ENCODE results near the gene RAB40A. TPM values are rescaled to one million over a fixed set of nuclear protein-coding genes. Genes with fewer than 3 reads are reported as not detected.
A peak's percentile ranks its signal among the peaks of the same experiment; 100 is the strongest.

The RAB40A gene
- total RNA-seq, 1 donor from 2014 or later: 0.98 TPM

DNA sequence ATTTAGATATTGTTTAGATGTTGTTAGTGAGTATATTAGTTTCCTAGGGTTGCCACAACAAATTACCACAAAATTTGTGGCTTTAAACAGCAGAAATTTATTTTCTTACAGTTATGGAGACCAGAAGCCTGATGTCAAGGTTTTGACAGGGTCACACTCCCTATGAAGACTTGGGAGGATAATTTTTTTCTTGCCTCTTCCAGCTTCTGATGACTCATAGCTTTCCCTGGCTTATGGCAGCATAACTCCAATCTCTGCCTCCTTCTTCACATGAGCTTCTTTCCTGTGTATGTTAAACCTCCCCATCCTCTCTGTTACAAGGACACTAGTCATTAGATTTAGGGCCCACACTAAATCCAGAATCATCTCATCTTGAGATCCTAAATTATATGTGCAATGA lies 20.9 kb upstream of the RAB40A start:
- no peak for DNase-seq (ENCODE audit: extremely low spot score in 2 of 2)
- Histone ChIP-seq H3K4me3 (no peak overlapping the region), H3K27me3 (no peaks in the 10 kb centered on the region), H3K36me3 (no peaks in the 10 kb centered on the region), H3K27ac (peak overlapping the region; percentile 78), H3K9me3 (no peaks in the 10 kb centered on the region), H3K4me1 (peaks cover 14% of the 10 kb centered on the region)
- TF ChIP-seq POLR2A (IDR thresholded peaks at IDR 0.05): no peak
- TF ChIP-seq, protein P1, sequence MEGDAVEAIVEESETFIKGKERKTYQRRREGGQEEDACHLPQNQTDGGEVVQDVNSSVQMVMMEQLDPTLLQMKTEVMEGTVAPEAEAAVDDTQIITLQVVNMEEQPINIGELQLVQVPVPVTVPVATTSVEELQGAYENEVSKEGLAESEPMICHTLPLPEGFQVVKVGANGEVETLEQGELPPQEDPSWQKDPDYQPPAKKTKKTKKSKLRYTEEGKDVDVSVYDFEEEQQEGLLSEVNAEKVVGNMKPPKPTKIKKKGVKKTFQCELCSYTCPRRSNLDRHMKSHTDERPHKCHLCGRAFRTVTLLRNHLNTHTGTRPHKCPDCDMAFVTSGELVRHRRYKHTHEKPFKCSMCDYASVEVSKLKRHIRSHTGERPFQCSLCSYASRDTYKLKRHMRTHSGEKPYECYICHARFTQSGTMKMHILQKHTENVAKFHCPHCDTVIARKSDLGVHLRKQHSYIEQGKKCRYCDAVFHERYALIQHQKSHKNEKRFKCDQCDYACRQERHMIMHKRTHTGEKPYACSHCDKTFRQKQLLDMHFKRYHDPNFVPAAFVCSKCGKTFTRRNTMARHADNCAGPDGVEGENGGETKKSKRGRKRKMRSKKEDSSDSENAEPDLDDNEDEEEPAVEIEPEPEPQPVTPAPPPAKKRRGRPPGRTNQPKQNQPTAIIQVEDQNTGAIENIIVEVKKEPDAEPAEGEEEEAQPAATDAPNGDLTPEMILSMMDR (IDR thresholded peaks at IDR 0.05): no peak
- TF ChIP-seq POLR2AphosphoS5 (IDR thresholded peaks at IDR 0.05; ENCODE audit: insufficient read depth in 1 of 2, low read depth in 1 of 2): no peak
- intact Hi-C loops (cut with DNase I): no loop called here

DNA sequence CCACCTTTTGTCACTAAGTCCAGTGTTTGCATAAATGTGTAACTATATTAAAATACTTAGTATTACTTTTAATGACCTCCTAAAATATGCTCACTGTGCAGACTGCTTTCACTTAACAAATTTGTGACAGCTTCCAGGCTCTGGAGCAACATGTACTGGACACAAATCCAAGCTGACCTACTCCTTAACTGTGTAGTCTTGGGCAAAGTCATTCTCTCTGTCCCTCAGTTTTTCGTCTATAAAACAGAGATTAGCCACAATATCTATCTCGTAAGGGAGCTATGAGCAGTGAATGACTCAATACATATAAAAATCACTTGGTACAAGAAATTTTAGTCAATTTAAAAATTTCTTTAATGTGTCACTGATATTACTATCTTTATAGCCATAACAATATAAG lies 20.4 kb upstream of the RAB40A start:
- intact Hi-C loops (cut with DNase I): loop anchor here (5.0 kb wide), 2 partner anchors 88 to 148 kb away; partner anchors contain the start of genes MORF4L2 and TCEAL1
- DNase-seq (ENCODE audit: extremely low spot score in 2 of 2): no peak
- H3K4me3 ChIP-seq: no peak overlapping the region
- no peaks in the 10 kb centered on the region for H3K27me3 ChIP-seq
- H3K4me1 ChIP-seq: peaks cover 14% of the 10 kb centered on the region
- TF ChIP-seq POLR2A (IDR thresholded peaks at IDR 0.05) (no peak), POLR2AphosphoS5 (IDR thresholded peaks at IDR 0.05; ENCODE audit: insufficient read depth in 1 of 2, low read depth in 1 of 2) (no peak)
- TF ChIP-seq, protein P1 (IDR thresholded peaks at IDR 0.05): no peak
- no peaks in the 10 kb centered on the region for H3K9me3 ChIP-seq
- peak overlapping the region; percentile 78 for H3K27ac ChIP-seq
- H3K36me3 ChIP-seq: no peaks in the 10 kb centered on the region

DNA sequence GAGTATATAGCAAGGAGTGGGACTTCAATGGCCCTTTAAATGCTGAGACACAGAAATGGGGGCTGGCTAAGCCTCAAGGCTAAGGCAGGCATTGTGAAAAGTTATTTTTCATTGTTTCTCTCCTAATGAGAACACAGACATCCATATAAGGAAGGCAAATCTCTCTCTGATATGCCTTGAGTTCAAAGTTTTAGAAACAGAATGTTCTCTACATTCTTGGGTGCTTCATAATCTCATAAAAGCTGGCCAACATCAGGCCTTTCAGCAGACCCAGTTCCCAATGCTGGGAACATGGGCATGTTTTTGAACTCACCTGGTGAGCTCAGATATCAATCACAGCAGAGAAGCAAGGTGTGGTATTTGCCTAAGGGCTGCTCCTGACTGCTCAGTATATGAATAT lies 19.4 kb upstream of the RAB40A start:
- peak in 1 of 2 donors; percentile 27 for TF ChIP-seq POLR2AphosphoS5 (IDR thresholded peaks at IDR 0.05; ENCODE audit: insufficient read depth in 1 of 2, low read depth in 1 of 2)
- TF ChIP-seq, protein P1 (IDR thresholded peaks at IDR 0.05): no peak
- no peak for TF ChIP-seq POLR2A (IDR thresholded peaks at IDR 0.05)
- Histone ChIP-seq H3K9me3 (no peaks in the 10 kb centered on the region), H3K4me3 (no peak overlapping the region), H3K36me3 (no peaks in the 10 kb centered on the region), H3K4me1 (peaks cover 14% of the 10 kb centered on the region), H3K27ac (peak overlapping the region; percentile 78), H3K27me3 (no peaks in the 10 kb centered on the region)
- intact Hi-C loops (cut with DNase I): loop anchor here (5.0 kb wide), 2 partner anchors 89 to 149 kb away; partner anchors contain the start of genes MORF4L2 and TCEAL1
- no peak for DNase-seq (ENCODE audit: extremely low spot score in 2 of 2)

DNA sequence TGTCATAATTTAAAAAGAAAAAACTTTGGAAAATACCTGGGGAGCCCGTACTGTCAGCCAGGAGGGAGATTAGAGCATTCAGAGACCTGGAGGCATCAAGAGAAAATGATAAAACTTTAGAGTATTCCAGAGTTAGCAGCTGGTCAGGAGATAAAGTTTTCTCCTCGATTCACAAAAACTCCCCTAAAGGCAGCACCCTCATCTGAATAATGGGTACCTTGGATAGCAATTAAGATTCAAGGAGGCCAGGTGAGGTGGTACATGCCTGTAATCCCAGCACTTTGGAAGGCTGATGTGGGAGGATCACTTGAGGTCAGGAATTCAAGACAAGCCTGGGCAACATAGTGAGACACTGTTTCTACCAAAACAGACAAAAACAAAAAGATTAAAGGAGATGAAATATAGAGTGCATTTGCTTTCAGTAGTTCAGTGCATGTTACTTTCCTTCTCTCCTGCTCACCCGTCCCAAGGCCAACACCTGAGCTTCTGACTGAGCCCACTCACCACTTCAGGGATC lies 18.6 kb upstream of the RAB40A start:
- Histone ChIP-seq H3K36me3 (no peaks in the 10 kb centered on the region), H3K9me3 (no peaks in the 10 kb centered on the region), H3K4me3 (no peak overlapping the region), H3K4me1 (peaks cover 14% of the 10 kb centered on the region), H3K27ac (peak overlapping the region; percentile 78), H3K27me3 (no peaks in the 10 kb centered on the region)
- TF ChIP-seq, protein P1 (IDR thresholded peaks at IDR 0.05): no peak
- TF ChIP-seq POLR2AphosphoS5 (IDR thresholded peaks at IDR 0.05; ENCODE audit: insufficient read depth in 1 of 2, low read depth in 1 of 2): no peak
- TF ChIP-seq POLR2A (IDR thresholded peaks at IDR 0.05): no peak
- intact Hi-C loops (cut with DNase I): loop anchor here (5.0 kb wide), 2 partner anchors 89 to 149 kb away; partner anchors contain the start of genes MORF4L2 and TCEAL1
- no peak for DNase-seq (ENCODE audit: extremely low spot score in 2 of 2)

DNA sequence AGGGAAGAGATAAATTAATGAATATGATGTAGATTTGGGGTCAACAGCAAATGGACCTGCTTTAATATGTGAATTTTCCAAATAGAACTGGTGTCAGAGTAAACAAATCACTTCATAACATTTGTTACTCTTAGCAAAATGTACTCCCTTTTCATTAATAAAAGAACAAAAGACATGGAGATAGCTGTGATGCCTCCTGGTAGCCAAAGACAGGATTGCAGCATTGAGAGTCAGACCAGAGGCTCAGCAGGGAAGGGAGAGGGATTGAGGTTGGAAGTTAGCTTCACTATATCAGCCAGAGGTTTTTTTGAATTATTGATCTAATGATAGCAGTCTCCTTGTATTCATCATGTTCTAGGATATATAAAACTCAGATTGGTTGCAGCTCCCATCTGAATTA lies 17.4 kb upstream of the RAB40A start:
- no peak for DNase-seq (ENCODE audit: extremely low spot score in 2 of 2)
- TF ChIP-seq, protein P1 (IDR thresholded peaks at IDR 0.05): no peak
- TF ChIP-seq POLR2A (IDR thresholded peaks at IDR 0.05) (no peak), POLR2AphosphoS5 (IDR thresholded peaks at IDR 0.05; ENCODE audit: insufficient read depth in 1 of 2, low read depth in 1 of 2) (no peak)
- Histone ChIP-seq H3K27ac (peak overlapping the region; percentile 80), H3K9me3 (no peaks in the 10 kb centered on the region), H3K36me3 (no peaks in the 10 kb centered on the region), H3K4me1 (peaks cover 14% of the 10 kb centered on the region), H3K27me3 (no peaks in the 10 kb centered on the region), H3K4me3 (no peak overlapping the region)
- intact Hi-C loops (cut with DNase I): loop anchor here (5.0 kb wide), 2 partner anchors 91 to 151 kb away; partner anchors contain the start of genes MORF4L2 and TCEAL1

Measured in vagina (tissue), 2 donors.